ENCODE measurements around the gene PPIA. TPM values are rescaled to one million over a fixed set of nuclear protein-coding genes. Genes with fewer than 3 reads are reported as not detected.
A peak's percentile ranks its signal among the peaks of the same experiment; 100 is the strongest.
"Not testable (repeated sequence)": the region's sequence is repeated elsewhere in the genome, so short reads cannot be mapped to it uniquely, and the experiment has no call there.

Gene PPIA
- total RNA-seq, 2 experiments from 2014 or later, result 2,032 to 2,102 TPM

DNA sequence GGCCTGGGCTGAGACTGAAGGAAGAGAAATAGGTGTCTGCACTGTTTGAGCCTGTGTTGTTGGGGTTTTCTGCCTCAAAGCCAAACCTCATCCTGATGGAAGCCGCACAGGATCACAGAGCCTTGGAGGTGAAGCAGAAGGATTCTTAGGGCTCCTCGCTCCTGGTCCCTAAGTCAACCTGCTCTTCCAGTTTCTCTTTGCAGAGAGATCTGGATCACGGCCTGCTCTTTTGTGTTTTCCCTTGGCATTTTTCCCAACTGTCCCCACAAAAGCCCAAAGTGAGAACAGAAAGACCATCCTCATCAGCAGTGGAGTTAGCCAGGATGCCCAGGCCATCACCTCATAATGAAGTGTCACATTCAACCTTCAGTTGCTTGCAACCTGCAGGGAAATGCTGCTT, 20.3 kb upstream of the PPIA start:
- Mint-ChIP-seq H3K36me3 (ENCODE audit: low read depth) (peaks cover 3% of the 10 kb centered on the region), H3K27ac (no peak overlapping the region), H3K9me3 (no peaks in the 10 kb centered on the region), H3K4me1 (peaks cover 4% of the 10 kb centered on the region), H3K4me3 (no peak overlapping the region), H3K27me3 (peaks cover 13% of the 10 kb centered on the region)
- DNase-seq, result no peak
- POLR2A ChIA-PET, result no interaction called here
- CTCF ChIA-PET, result no interaction called here

DNA sequence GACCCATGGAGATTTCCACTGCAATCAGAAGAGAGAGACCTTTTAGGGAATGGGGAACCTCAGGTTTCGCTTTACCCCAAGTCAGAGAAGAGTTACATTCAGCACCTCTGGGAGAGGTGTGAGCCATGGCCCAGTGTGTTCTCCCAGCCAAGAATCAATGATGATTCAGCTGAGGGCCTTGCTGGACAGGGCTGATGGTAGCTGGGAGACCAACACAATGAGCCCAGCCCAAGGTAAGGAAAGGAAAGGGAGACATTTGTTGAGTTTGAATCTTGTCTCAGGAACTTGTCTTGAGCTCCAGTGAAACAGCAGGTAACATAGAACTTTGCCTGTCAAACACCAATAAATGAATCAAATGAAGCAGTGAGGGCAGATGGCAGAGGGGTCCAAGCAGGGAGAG, 14.0 kb upstream of the PPIA start:
- no peaks in the 10 kb centered on the region for H3K27me3 Mint-ChIP-seq
- no peaks in the 10 kb centered on the region for H3K4me1 Mint-ChIP-seq
- ChIA-PET CTCF (no interaction called here), POLR2A (no interaction called here)
- H3K4me3 Mint-ChIP-seq, result no peak overlapping the region
- H3K36me3 Mint-ChIP-seq (ENCODE audit: low read depth), result no peaks in the 10 kb centered on the region
- H3K9me3 Mint-ChIP-seq, result peaks cover 9% of the 10 kb centered on the region
- no peak overlapping the region for H3K27ac Mint-ChIP-seq
- DNase-seq, result no peak

DNA sequence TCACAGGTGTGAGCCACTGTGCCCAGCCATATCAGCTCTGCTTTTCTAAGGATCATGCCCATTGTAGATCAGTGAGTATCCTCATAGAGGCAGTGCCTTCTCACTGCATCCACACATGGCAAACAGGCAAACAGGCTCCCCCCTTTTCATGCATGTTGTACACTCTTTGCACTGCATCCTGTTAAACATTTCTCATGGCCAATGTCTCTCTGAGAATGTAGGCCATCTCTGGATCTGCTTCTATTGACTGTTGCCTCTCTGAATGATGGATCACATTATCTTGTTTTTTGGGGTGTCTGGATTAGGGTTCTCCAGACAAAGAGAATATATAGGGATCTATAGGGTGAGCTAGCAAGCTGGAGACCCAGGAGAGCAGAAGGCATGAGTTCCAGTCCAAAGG, 13.1 kb upstream of the PPIA start:
- Mint-ChIP-seq H3K4me1 (no peaks in the 10 kb centered on the region), H3K4me3 (no peak overlapping the region), H3K27ac (no peak overlapping the region), H3K9me3 (peaks cover 9% of the 10 kb centered on the region), H3K27me3 (no peaks in the 10 kb centered on the region), H3K36me3 (ENCODE audit: low read depth) (no peaks in the 10 kb centered on the region)
- no peak for DNase-seq
- ChIA-PET CTCF (no interaction called here), POLR2A (interaction anchor here (1.5 kb wide), 1 partner anchor 15 kb away, joined by 4 read pairs; no protein-coding TSS in a partner anchor)

DNA sequence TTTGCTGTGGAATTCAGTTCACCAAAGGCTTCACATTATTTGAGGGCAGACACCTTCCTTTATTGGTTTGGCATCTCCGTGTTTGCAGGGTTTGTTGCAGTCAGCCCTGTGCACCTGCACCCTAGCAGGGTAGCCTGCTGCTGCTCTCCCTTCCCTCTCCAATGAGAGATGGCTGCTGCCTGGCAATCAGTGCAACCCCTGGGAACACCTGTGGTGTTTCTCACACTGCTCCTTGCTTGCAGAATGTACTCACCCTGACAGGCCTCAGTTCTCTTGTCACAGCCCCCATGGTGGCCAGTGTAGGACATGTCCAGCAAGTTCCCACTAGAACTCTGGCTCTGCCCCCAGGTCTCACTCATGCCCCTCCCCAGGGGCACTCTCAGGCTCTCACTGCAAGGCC, 12.1 kb upstream of the PPIA start:
- Mint-ChIP-seq H3K27ac (no peak overlapping the region), H3K4me3 (no peak overlapping the region), H3K36me3 (ENCODE audit: low read depth) (no peaks in the 10 kb centered on the region), H3K27me3 (no peaks in the 10 kb centered on the region), H3K9me3 (peaks cover 9% of the 10 kb centered on the region), H3K4me1 (no peaks in the 10 kb centered on the region)
- POLR2A ChIA-PET, result interaction anchor here (1.5 kb wide), 1 partner anchor 14 kb away, joined by 4 read pairs; no protein-coding TSS in a partner anchor
- no peak for DNase-seq
- CTCF ChIA-PET, result no interaction called here

DNA sequence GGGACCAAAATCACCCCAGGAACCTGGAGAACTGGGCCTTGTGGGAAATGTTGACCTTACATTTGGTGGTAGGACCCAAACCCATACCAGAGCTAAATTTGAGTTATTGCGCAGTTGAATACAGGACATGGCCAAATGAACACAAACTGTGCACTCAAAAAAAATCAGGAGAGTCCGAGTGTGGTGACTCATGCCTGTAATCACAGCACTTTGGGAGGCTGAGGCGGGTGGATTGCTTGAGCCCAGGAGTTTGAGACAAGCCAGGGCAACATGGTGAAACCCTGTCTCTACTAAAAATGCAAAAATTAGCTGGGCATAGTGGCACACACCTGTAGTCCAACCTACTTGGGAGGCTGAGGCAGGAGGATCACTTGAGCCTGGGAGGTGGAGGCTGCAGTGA, 11.3 kb upstream of the PPIA start:
- H3K27me3 Mint-ChIP-seq; DNase-seq; H3K36me3 Mint-ChIP-seq (ENCODE audit: low read depth); H3K4me3 Mint-ChIP-seq; POLR2A ChIA-PET; CTCF ChIA-PET; H3K27ac Mint-ChIP-seq; H3K4me1 Mint-ChIP-seq; H3K9me3 Mint-ChIP-seq: not testable (repeated sequence)

DNA sequence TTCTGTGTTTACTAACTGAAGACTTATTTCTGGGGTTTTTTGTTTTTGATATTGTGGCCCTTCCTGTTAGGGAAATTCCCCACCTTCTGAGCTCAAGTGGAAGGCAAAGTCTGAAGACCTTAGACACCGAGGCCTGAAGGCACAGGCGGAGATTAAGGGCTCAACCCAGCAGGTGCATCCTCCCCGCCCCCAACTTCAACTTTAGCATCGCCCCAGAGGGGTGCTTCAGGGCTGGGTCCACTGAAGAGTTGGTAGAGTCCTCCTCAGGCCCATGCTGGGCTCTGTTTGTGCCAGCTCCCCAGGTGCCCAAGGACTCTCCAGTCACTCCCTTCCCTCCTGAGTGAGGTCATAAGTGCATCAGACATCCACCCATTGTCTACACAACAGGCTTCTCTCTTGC, 9.4 kb upstream of the PPIA start:
- H3K36me3 Mint-ChIP-seq (ENCODE audit: low read depth), result no peaks in the 10 kb centered on the region
- CTCF ChIA-PET, result interaction anchor here (0.5 kb wide), 1 partner anchor 163 kb away, joined by 3 read pairs; no protein-coding TSS in a partner anchor
- DNase-seq, result no peak
- POLR2A ChIA-PET, result interaction anchor here (1.0 kb wide), 1 partner anchor 168 kb away, joined by 3 read pairs; no protein-coding TSS in a partner anchor
- H3K27me3 Mint-ChIP-seq, result no peaks in the 10 kb centered on the region
- H3K27ac Mint-ChIP-seq, result no peak overlapping the region
- H3K4me3 Mint-ChIP-seq, result no peak overlapping the region
- no peaks in the 10 kb centered on the region for H3K4me1 Mint-ChIP-seq
- peaks cover 9% of the 10 kb centered on the region for H3K9me3 Mint-ChIP-seq

DNA sequence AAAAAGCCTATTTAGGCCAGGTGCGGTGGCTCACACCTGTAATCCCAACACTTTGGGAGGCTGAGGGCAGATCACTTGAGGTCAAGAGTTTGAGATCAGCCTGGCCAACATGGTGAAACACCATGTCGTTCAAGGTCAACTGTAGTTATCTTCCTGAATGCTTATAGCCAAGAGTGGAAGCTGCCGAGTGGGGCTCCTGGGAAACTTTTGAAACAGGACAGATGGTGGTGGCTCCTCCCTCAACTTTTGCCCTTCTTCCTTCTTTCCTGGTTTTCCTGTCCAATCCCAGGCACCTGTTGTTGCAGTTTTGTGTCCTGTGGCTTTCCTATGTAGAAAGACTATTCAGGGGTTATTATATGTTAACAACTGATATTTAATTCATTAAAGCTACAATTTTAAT, 8.7 kb upstream of the PPIA start:
- POLR2A ChIA-PET, result no interaction called here
- no peaks in the 10 kb centered on the region for H3K27me3 Mint-ChIP-seq
- H3K27ac Mint-ChIP-seq, result no peak overlapping the region

DNA sequence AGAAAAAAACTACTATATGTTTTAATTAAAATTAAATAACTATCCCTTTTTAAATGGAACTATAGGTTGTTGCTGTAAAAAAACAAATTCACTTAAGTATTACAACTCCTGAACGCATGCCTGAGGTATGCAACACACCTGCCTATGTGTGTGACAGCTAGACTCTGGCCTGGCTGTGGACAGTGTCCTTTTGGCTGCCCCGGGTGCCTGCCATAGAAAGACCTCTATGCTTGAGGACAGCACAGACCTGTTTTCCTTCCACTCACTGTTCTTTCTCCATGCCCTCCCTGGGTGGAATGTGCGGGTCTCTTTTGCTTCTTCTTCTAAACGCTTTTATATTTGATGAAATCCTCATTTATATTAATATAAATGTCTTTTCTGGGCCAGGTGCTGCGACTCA, 6.5 kb upstream of the PPIA start:
- POLR2A ChIA-PET, result no interaction called here
- CTCF ChIA-PET, result no interaction called here

More for the DNA sequence above, 8.7 kb upstream of the PPIA start:
- no peak overlapping the region for H3K4me3 Mint-ChIP-seq
- no peaks in the 10 kb centered on the region for H3K36me3 Mint-ChIP-seq (ENCODE audit: low read depth)
- CTCF ChIA-PET, result no interaction called here
- H3K9me3 Mint-ChIP-seq, result peaks cover 6% of the 10 kb centered on the region
- DNase-seq, result no peak
- H3K4me1 Mint-ChIP-seq, result no peaks in the 10 kb centered on the region

DNA sequence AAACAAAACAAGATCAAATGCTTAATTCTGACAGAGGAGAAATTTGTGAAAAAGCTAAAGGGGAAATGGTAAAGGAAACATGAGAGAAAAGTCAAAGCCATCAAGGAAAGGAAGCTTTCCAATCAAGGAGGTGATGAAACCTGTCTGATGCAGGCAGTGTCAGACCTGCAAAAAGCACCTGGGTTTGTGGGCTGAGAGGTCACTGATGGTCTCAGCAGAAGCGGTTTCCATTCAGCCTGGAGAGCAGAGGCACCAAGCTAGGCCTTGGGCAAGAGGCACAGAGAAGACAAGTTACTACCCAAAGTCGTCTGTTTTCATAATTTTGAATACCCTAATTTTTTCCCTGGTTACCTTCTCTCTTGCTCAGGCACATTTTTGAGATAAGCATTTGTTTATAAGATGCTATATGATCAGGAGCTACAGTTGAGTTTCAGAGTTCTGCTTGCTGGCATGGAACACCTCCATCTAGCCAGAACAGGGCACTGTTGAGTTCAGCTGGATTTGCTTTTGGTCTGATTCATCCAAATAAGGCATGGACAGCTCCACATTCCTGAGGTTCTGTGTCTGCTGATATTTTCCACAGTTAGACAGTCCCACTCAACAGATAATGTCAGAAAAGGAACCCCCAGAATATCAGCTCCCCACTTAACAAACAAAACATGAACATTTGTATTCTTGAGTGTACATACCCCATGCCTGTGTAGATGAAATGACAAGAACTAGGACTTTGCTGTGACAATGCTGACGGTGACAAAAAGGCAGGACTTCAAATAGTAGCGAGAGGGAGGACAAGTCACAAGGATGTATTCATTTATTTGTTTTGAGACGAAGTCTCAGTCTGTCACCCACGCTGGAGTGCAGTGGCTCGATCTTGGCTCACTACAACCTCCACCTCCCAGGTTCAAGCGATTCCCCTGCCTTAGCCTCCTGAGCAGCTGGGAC, 4.9 kb upstream of the PPIA start:
- ChIA-PET CTCF (no interaction called here), POLR2A (interaction anchor here (0.7 to 1.1 kb wide), 3 partner anchors 42 to 217 kb away, joined by 3 read pairs; no protein-coding TSS in a partner anchor)
- no peaks in the 10 kb centered on the region for H3K27me3 Mint-ChIP-seq
- no peaks in the 10 kb centered on the region for H3K9me3 Mint-ChIP-seq
- no peak overlapping the region for H3K27ac Mint-ChIP-seq
- no peak overlapping the region for H3K4me3 Mint-ChIP-seq
- no peak for DNase-seq
- H3K4me1 Mint-ChIP-seq, result peaks cover 7% of the 10 kb centered on the region
- H3K36me3 Mint-ChIP-seq (ENCODE audit: low read depth), result no peaks in the 10 kb centered on the region

More for the DNA sequence above, 6.5 kb upstream of the PPIA start:
- Mint-ChIP-seq H3K27me3 (no peaks in the 10 kb centered on the region), H3K9me3 (no peaks in the 10 kb centered on the region), H3K36me3 (ENCODE audit: low read depth) (no peaks in the 10 kb centered on the region), H3K4me3 (no peak overlapping the region), H3K27ac (no peak overlapping the region), H3K4me1 (peaks cover 2% of the 10 kb centered on the region)
- no peak for DNase-seq

DNA sequence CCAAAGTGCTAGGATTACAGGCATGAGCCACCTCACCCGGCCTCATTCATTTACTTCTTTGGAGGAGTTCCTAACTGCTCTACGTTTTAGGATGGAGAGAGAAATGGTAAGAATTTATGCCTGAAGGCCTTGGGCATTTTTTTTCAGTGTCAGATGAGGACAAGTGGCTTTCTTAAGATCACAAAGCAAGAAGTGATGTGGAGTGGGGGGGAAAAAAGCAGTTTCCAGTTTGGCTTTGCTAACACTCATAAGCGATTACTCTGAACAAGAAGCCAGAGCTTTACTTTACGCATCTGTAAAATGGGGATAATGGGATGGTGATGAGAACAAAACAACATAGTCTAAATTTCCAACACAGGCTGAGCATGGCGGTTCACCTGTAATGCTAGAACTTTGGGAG, 2.6 kb upstream of the PPIA start:
- Mint-ChIP-seq H3K4me1 (peaks cover 15% of the 10 kb centered on the region), H3K36me3 (ENCODE audit: low read depth) (peaks cover 18% of the 10 kb centered on the region), H3K27me3 (no peaks in the 10 kb centered on the region), H3K4me3 (no peak overlapping the region), H3K9me3 (no peaks in the 10 kb centered on the region), H3K27ac (peak overlapping the region; percentile 1)
- DNase-seq, result no peak
- POLR2A ChIA-PET, result interaction anchor here (2.3 to 2.6 kb wide), 2 partner anchors 91 to 187 kb away, joined by 7 to 9 read pairs; partner anchors contain the start of genes OGDH and PURB
- CTCF ChIA-PET, result no interaction called here

DNA sequence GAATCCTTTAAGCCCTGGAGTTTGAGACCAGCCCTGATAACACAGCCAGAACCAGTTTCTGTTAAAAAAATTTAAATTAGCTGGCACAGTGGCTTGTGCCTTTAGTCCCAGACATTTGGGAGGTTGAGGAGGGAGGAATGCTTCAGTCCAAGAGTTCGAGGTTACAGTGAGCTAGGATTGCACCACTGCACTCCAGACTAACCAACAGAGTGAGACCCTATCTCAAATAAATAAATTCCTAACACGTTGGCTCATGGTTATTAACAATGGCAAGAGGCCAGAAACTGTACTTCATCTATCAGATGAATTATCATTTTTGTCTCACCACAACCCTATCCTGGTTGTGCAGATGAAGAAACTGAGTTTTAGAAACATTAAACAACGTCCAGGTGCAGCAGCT, 2.1 kb upstream of the PPIA start:
- H3K36me3 Mint-ChIP-seq (ENCODE audit: low read depth), result peaks cover 20% of the 10 kb centered on the region
- no peaks in the 10 kb centered on the region for H3K27me3 Mint-ChIP-seq
- H3K27ac Mint-ChIP-seq, result no peak overlapping the region
- H3K9me3 Mint-ChIP-seq, result no peaks in the 10 kb centered on the region
- H3K4me3 Mint-ChIP-seq, result no peak overlapping the region
- peaks cover 17% of the 10 kb centered on the region for H3K4me1 Mint-ChIP-seq
- ChIA-PET CTCF (no interaction called here), POLR2A (interaction anchor here (0.6 to 2.6 kb wide), 4 partner anchors 54 to 188 kb away, joined by 3 to 9 read pairs (median 6); partner anchors contain the start of genes H2AZ2, OGDH and PURB)
- DNase-seq, result no peak

DNA sequence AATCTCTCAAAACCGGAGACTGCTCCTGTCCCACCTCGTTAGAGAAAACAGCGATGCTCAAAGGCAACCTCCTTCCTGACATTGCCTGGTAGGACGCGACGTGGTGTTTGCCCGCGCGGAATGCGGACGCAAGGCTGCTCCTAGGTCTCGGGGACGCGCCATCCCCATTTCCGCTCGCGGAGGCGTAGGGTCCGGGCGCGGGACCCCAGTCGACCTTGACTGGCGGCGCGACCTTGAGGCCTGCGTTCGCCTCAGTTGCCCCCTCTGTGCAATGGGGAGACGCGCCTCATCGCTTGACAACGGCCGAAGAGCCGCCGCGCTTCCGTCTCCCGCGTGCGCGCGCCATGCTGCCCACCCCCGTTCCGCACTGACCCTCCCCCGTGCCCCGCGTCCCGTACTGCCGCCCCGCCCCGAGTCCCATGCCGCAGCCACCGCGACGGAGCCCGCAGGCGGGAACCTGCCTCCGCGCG, 412 bp upstream of the PPIA start:
- CTCF ChIA-PET, result interaction anchor here (0.6 kb wide), 1 partner anchor 209 kb away, joined by 3 read pairs; no protein-coding TSS in a partner anchor
- peak overlapping the region; percentile 93 for H3K27ac Mint-ChIP-seq
- DNase-seq, result no peak
- H3K27me3 Mint-ChIP-seq, result no peaks in the 10 kb centered on the region
- peak overlapping the region; percentile 81 for H3K4me3 Mint-ChIP-seq
- POLR2A ChIA-PET, result interaction anchor here (1.3 to 3.2 kb wide), 7 partner anchors 39 to 214 kb away, joined by 4 to 39 read pairs (median 5); partner anchors contain the start of genes OGDH, PURB and TMED4
- peaks cover 33% of the 10 kb centered on the region for H3K4me1 Mint-ChIP-seq
- peaks cover 37% of the 10 kb centered on the region for H3K36me3 Mint-ChIP-seq (ENCODE audit: low read depth)
- no peaks in the 10 kb centered on the region for H3K9me3 Mint-ChIP-seq
